ENCODE data around the gene EXOSC3.
"Not testable (repeated sequence)": the region's sequence is repeated elsewhere in the genome, so short reads cannot be mapped to it uniquely, and the experiment has no call there.

Gene EXOSC3

DNA sequence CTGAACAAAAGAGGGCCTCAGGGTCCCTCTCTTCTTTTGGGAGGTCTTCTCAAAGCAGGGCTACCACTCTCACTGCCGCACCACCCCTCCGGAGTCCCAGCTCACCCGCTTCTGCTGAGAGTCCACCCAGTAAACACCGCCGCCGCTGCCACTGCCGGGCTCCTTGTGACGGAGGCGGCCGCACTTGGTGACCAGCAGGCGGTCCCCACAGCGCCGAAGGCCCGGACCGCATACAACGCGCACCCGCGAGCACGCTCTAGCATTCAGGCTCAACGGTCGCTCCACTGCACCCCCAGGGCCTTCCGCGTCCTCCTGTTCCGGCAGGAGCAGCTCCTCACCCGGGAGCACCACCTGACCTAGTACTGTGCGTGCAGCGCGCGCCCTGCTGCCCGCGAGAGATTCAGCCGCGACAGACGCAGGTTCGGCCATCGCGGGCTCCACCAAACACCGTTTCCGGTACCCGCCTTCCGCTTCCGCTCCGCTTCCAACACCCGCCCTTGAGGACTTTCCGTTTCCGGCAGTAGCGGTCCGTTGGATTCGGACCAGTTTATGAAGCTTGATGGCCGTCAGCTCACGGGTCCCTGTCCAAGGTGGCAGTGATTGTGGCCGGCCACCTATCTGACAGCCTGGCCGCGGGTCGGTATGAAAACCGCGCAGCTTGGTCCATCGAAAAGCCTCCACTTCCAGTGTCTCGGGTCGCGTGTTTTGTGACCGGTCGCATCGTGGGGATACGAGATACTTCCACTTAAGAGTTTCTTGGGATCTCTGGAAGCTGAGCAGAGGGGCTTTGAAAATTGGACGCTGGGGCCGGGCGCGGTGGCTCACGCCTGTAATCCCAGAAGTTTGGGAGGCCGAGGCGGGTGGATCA lies at the start of gene EXOSC3:
Gene EXOSC3 (minus strand): TSS at position 449 of the 868 bp plus-strand sequence. CDS start 20 bp downstream, at position 429.
- peak; percentile 66 to 71 (median 67) for DNase-seq (ENCODE audit: low read depth in 3 of 3)

- no peak for DNase-seq (ENCODE audit: low read depth in 3 of 3)
These were observed 42.8 kb upstream of the EXOSC3 start for GRCh38 chr9:37827483-37828165.

DNA sequence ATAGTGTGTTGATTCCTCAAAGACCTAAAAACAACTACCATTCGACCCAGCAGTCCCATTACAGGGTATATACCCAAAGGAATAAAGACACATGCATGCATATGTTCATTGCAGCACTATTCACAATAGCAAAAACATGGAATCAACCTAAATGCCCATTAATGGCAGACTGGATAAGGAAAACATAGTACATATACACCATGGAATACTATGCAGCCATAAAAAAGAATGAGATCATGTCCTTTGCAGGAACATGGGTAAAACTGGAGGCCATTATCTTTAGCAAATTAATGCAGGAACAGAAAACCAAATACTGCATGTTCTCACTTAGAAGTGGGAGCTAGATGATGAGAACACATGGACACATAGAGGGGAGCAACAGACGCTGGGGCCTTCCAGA lies 40.3 kb upstream of the EXOSC3 start:
- DNase-seq (ENCODE audit: low read depth in 3 of 3): not testable (repeated sequence)

- no peak for DNase-seq (ENCODE audit: low read depth in 3 of 3)
These were observed 35.3 kb upstream of the EXOSC3 start for GRCh38 chr9:37820142-37820541.

DNA sequence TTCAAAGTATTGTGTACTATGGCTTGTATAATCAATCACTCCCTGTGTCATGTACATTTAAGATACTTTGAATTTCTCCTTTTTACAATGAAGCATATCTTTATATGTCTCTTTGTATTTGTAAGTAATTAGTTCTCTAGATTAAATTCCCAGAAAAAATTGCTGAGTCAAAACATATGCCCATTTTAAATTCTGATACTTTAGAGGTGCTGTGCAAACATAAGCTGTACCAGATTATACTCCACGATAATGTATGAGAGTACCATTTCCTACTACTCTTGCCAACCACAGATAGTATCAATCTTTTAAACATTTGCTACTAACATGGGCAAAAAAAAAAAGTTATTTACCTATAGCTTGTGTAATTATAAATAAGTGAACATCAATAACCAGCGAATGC lies 34.0 kb upstream of the EXOSC3 start:
- no peak for DNase-seq (ENCODE audit: low read depth in 3 of 3)

DNA sequence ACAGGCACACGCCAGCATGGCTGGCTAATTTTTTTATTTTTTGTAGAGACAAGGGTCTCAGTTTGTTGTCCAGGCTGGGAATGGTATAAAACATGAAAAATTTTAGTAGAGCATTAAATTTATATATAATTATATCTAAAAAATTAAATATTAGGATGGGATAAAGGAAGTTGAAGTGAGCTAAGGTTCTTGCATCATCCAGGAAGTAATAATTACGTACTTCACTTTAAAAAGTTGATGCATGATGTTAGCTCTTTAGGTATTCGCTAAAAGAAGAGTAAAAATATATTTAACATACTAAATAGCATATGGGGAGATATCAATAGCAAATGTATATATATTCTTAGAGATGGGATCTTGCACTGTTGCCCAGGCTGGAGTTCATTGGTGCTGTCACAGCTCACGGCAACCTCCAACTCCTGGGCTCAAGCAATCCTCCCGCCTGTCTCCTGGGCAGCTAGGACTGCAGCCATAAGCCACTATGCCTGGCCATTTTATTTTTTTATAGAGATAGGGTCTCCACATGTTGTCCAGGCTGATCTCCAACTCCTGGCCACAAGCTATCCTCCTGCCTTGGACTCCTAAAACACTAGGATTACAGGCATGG lies 28.0 kb upstream of the EXOSC3 start:
- DNase-seq (ENCODE audit: low read depth in 3 of 3): no peak

DNA sequence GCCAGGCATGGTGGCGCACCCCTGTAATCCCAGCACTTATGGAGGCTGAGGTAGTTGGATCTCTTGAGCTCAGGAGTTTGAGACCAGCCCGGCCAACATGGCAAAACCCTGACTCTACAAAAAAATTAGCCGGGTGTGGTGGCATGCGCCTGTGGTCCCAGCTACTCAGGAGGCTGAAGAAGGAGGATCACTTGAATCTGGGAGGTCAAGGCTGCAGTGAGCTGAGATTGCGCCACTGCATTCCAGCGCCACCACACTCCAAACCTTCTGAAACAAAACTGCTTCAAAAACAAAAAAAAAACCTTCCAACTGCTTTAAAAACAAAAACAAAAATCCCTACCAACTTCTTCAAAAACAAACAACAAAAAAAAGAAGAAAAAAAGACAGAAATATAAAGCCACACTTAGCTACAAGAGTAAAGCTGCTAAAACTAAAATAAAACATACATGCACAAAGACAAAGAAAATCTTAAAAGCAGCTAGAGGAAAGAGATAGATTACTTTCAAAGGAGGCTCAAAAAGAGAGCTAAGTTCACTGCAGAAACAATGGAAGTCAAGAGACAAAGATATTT lies 27.1 kb upstream of the EXOSC3 start:
- DNase-seq (ENCODE audit: low read depth in 3 of 3): no peak

DNA sequence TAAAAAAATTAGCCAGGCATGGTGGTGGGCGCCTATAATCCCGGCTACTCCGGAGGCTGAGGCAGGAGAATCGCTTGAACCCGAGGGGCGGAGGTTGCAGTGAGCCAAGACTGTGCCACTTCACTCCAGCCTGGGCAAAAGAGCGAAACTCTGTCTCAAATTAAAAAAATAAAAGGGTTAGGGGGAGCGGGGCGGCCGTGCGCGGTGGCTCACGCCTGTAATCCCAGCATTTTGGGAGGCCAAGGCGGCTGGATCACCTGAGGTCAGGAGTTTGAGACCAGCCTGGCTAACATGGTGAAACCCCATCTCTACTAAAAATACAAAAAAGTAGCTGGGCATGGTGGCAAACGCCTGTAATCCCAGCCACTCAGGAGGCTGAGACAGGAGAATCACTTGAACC lies 24.8 kb upstream of the EXOSC3 start:
- not testable (repeated sequence) for DNase-seq (ENCODE audit: low read depth in 3 of 3)

DNA sequence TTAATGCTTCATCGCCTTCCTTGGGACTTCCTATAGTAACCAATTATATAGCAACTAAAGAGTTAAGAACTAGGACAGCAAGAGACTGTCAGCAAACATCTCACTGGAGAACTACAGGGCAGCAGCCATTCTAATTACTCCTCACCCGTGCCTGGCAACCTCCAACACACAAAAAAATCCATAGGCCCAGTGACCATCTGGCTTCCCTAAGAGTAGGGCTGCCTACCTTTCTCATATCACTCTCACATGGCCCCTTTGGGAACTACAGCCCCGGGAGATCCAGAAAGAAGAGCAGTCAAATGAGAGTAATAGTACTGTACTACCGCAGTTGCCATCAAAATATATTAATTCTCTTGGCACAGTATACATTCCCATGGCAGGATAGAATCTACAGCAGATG lies 21.4 kb upstream of the EXOSC3 start:
- no peak for DNase-seq (ENCODE audit: low read depth in 3 of 3)

- DNase-seq (ENCODE audit: low read depth in 3 of 3): no peak
These were observed 17.3 kb upstream of the EXOSC3 start for GRCh38 chr9:37801959-37802711.

DNA sequence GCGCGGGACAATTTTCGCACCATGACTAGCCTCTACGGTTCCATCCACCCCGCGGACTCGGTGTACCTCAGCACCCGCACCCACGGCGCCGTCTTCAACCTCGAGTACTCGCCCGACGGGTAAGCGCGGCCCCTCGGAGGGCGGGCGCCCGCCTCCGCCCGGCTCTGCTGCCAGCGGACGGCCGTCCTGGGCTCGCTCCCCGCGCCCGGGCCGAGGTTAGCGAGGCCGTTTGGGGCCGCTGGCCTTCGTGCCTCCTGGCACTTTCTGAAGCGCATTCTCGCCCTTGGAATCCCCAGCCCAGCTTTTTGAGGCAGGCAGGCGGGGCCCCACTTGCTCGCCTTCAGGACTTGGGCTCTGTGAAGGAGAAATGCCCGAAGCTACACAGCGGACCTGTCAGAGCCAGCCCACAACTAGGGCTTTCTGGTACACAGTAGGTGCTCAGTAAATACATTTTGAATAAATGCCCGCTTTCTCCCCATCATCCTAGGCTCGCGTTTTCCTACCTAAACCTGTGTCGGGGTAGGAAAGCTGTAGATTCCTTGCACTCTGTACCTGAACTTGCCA lies 16.5 kb upstream of the EXOSC3 start:
- DNase-seq (ENCODE audit: low read depth in 3 of 3): peak in 1 of 3 experiments; percentile 16

- peak; percentile 79 to 94 (median 79) for DNase-seq (ENCODE audit: low read depth in 3 of 3)
These were observed 15.9 kb upstream of the EXOSC3 start, which contains the start of gene DCAF10 for GRCh38 chr9:37800631-37801286. TSS of gene DCAF10 (plus strand) at chr9:37800797. CDS start at chr9:37800867, 70 bp downstream.

- DNase-seq (ENCODE audit: low read depth in 3 of 3): no peak
These were observed 13.8 kb upstream of the EXOSC3 start for GRCh38 chr9:37798677-37799076.

GRCh38 chr9:37796232-37796631 lies 11.4 kb upstream of the EXOSC3 start:
- DNase-seq (ENCODE audit: low read depth in 3 of 3): no peak

GRCh38 chr9:37792122-37792521 lies 7.3 kb upstream of the EXOSC3 start:
- DNase-seq (ENCODE audit: low read depth in 3 of 3): no peak

DNA sequence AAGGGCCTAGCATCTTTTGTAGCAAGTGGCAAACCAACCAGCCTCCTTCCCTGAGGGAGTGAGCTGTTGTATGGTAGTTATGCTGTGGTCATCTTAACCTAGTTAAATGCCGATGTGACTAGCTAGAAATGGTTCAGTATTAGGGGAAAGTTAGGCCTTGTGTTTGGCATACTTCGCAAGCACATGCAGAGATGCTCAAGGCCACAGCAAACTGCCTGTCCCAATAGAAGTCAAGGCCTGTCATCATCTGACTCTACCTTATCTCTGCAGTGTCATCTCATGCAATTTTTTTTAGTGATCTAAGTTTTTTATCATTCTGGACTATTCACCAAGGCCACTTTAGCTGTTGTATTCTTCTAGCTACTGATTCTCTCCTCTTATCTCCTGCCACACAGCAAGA lies 5.2 kb upstream of the EXOSC3 start:
- DNase-seq (ENCODE audit: low read depth in 3 of 3): no peak

DNA sequence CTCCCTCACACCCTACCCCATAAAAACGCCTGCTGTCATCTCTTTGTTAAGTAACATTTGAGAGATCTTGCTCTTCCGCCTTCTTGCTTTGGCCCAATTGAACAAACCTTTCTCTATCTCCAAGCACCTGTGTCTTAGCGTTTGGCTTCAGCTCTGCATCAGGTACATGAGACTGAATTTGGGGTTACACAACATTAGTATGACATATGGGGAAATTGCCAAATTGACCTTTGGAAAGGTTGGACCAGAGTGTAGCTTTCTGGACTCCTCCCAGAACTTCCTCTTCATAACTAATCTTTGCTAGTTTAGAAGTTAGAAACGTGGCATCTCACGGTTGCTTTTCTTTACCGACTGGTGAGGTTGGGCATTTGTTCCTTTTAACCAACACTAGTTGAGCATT lies 3.5 kb upstream of the EXOSC3 start:
- DNase-seq (ENCODE audit: low read depth in 3 of 3): no peak

GRCh38 chr9:37787059-37787458 lies 2.2 kb upstream of the EXOSC3 start:
- DNase-seq (ENCODE audit: low read depth in 3 of 3): no peak

- no peak for DNase-seq (ENCODE audit: low read depth in 3 of 3)
These were observed 611 bp downstream of the EXOSC3 start for GRCh38 chr9:37784291-37784615.

GRCh38 chr9:37778534-37778933 lies 6.3 kb downstream of the EXOSC3 start:
- no peak for DNase-seq (ENCODE audit: low read depth in 3 of 3)

DNA sequence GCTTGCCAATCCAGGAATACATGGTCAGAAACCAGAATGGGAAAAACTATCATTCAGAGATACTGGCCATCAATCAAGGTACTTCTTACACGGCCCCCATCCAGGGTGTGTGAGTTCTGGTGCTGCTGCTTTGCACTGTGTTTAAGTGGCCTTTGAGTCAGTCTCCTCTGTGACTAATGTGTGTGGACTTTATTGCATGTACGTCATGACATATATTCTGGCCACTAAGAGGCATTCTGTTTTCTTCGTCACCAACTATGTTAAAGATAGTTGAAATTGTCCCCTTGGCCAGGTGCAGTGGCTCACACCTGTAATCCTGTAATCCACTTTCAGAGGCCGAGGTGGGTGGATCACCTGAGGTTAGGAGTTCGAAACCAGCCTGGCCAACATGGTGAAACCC lies 8.5 kb downstream of the EXOSC3 start:
- no peak for DNase-seq (ENCODE audit: low read depth in 3 of 3)
